NCI-H2171 (cell line): Measurements from ENCODE around the gene RMND5A.

ENCODE experiments used
- DNase-seq: peaks from one replicate; lab custom pipeline; 2025; lab: John Stamatoyannopoulos, UW

RMND5A gene

GRCh38 chr2:86791573-86791972 is 71.5 kb downstream of the RMND5A start:
- no peak for DNase-seq

- DNase-seq: no peak
Measured at GRCh38 chr2:86793752-86794151, 73.7 kb downstream of the RMND5A start.

- no peak for DNase-seq
Measured at GRCh38 chr2:86794861-86795260, 74.8 kb downstream of the RMND5A start.

GRCh38 chr2:86800856-86801567 is 80.9 kb downstream of the RMND5A start:
- DNase-seq: no peak

GRCh38 chr2:86806059-86806857 is 86.2 kb downstream of the RMND5A start:
- no peak for DNase-seq

- no peak for DNase-seq
Measured at GRCh38 chr2:86807133-86807467, 87.0 kb downstream of the RMND5A start.

GRCh38 chr2:86807468-86808275 is 87.6 kb downstream of the RMND5A start:
- DNase-seq: peak; percentile 70

- peak; percentile 75 for DNase-seq
Measured at GRCh38 chr2:86808315-86809161, 88.4 kb downstream of the RMND5A start.

- no peak for DNase-seq
Measured at GRCh38 chr2:86809481-86810121, 89.5 kb downstream of the RMND5A start.

GRCh38 chr2:86815611-86816010 is 95.5 kb downstream of the RMND5A start:
- DNase-seq: no peak

GRCh38 chr2:86818114-86818801 is 98.2 kb downstream of the RMND5A start:
- no peak for DNase-seq

GRCh38 chr2:86818957-86819356 is 98.9 kb downstream of the RMND5A start:
- DNase-seq: no peak

- no peak for DNase-seq
Measured at GRCh38 chr2:86821306-86821705, 101.2 kb downstream of the RMND5A start.

GRCh38 chr2:86821842-86822241 is 101.8 kb downstream of the RMND5A start:
- no peak for DNase-seq

- DNase-seq: no peak
Measured at GRCh38 chr2:86822668-86823345, 102.7 kb downstream of the RMND5A start.

- no peak for DNase-seq
Measured at GRCh38 chr2:86825036-86825692, 105.1 kb downstream of the RMND5A start.

- DNase-seq: no peak
Measured at GRCh38 chr2:86825693-86826381, 105.7 kb downstream of the RMND5A start.

- no peak for DNase-seq
Measured at GRCh38 chr2:86826951-86827350, 106.9 kb downstream of the RMND5A start.
